ENCODE results near the gene C9orf72. TPM values are rescaled to one million over a fixed set of nuclear protein-coding genes. Genes with fewer than 3 reads are reported as not detected.

C9orf72 gene
- total and polyA plus RNA-seq, 2 of the 13 experiments (the other 11 are each of a cell fraction or from before 2014, with no cell fraction given) = 3.1 to 5.9 TPM

GRCh38 chr9:27545471-27545870, 27.8 kb downstream of the C9orf72 start:
- ChIA-PET CTCF (ENCODE audit: low intra/inter-chr PET ratio, low total read pairs) (no interaction called here), POLR2A (no interaction called here)
- intact Hi-C loops (cut with micrococcal nuclease; ENCODE audit: unreplicated experiment) = loop anchor here (5.0 kb wide), 1 partner anchor 298 kb away; no protein-coding TSS in a partner anchor

More at GRCh38 chr9:27545471-27545870, 27.8 kb downstream of the C9orf72 start:
- ATAC-seq (no peak), FAIRE-seq (no peak), DNase-seq (ENCODE audit: low spot score) (no peak)
- in situ Hi-C loops (cut with HindIII; ENCODE audit: extremely low pct_ligation_motif_present, low pct_unique_long_range_greater_than_20kb) = no loop called here
- no TSS peak for BruUV-seq (replicated peaks)
- 93% methylated on average over 3 of the region's 3 CpGs for WGBS (ENCODE audit: low lambda C conversion rate)
- no peaks in the 10 kb centered on the region for H3K79me2 ChIP-seq (ENCODE audit: insufficient read depth, low read length)
- H3K4me2 ChIP-seq (ENCODE audit: low read depth, low read length) = no peak overlapping the region
- H3K27me3 ChIP-seq (ENCODE audit: control insufficient read depth in 1 of 2, insufficient read depth in 2 of 2, low read length in 2 of 2) = no peaks in the 10 kb centered on the region
- H3K4me1 ChIP-seq (ENCODE audit: insufficient read depth, low read length) = peaks cover under 1% of the 10 kb centered on the region; the same call in 1 of the 2 replicates
- no peak overlapping the region for H3K9ac ChIP-seq (ENCODE audit: insufficient read depth, low read depth, low read length)
- H4K20me1 ChIP-seq (ENCODE audit: insufficient read depth, low read length) = no peaks in the 10 kb centered on the region
- no peak overlapping the region for H3K27ac ChIP-seq (ENCODE audit: extremely low read length, insufficient read depth, low read length)
- no peak overlapping the region for H3K4me3 ChIP-seq (replicated peaks in 1 of 3; ENCODE audit: insufficient read depth in 1 of 3, low read depth in 2 of 3, low read length in 3 of 3)
- H2AFZ ChIP-seq (ENCODE audit: low read length) = no peak overlapping the region
- TF ChIP-seq ZNF704 (CRISPR knock-in tag; IDR thresholded peaks at IDR 0.05; ENCODE audit: borderline replicate concordance) (no peak), PTBP1 (IDR thresholded peaks at IDR 0.05; ENCODE audit: low read depth, low read length, poor library complexity, severe bottlenecking) (no peak), ZNF670 (CRISPR knock-in tag; IDR thresholded peaks at IDR 0.05; ENCODE audit: borderline replicate concordance) (no peak), HNF1B (CRISPR knock-in tag; IDR thresholded peaks at IDR 0.05) (no peak), KDM5A (IDR thresholded peaks at IDR 0.05; ENCODE audit: borderline replicate concordance, low read length) (no peak), KDM2A (CRISPR knock-in tag; IDR thresholded peaks at IDR 0.05; ENCODE audit: borderline replicate concordance, low read depth) (no peak), HINFP (CRISPR knock-in tag; IDR thresholded peaks at IDR 0.05; ENCODE audit: low read depth) (no peak), SIN3A (IDR thresholded peaks at IDR 0.05; ENCODE audit: borderline replicate concordance, low read depth, low read length) (no peak), TAF15 (IDR thresholded peaks at IDR 0.05; ENCODE audit: low read depth, low read length, poor library complexity, severe bottlenecking) (no peak), MAFG (CRISPR knock-in tag; IDR thresholded peaks at IDR 0.05) (no peak), ZNF207 (IDR thresholded peaks at IDR 0.05; ENCODE audit: borderline replicate concordance) (no peak), SKI (IDR thresholded peaks at IDR 0.05; ENCODE audit: partially characterized antibody) (no peak), DBP (CRISPR knock-in tag; IDR thresholded peaks at IDR 0.05; ENCODE audit: not compliant biosample characterization) (no peak), EHMT2 (IDR thresholded peaks at IDR 0.05; ENCODE audit: borderline replicate concordance, low read depth, low read length) (no peak)
- no peaks in the 10 kb centered on the region for H3K36me3 ChIP-seq (replicated peaks in 1 of 2; ENCODE audit: control insufficient read depth in 1 of 2, insufficient read depth in 2 of 2, low read length in 2 of 2)
- no peaks in the 10 kb centered on the region for H3K9me3 ChIP-seq (ENCODE audit: low read length)

Measured in HepG2 (cell line).